CD14-positive monocyte (primary cell): ENCODE measurements around the gene TRPV5. TPM values are rescaled to one million over a fixed set of nuclear protein-coding genes. Genes with fewer than 3 reads are reported as not detected.
A peak's percentile ranks its signal among the peaks of the same experiment; 100 is the strongest.

Source experiments
- DNase-seq, 3 donors: peaks; one replicate each; pipeline ENCODE4 v3.0.0-alpha.2; 2011 to 2022
- H2AFZ ChIP-seq: 2 replicates; pipeline ENCODE4 v1.6.0; 2012; ENCODE audit warnings: mild to moderate bottlenecking, low read depth, low read length, inconsistent platforms; ENCODE audit not compliant: insufficient read depth, poor library complexity, severe bottlenecking
- H3K27ac ChIP-seq, 2 donors: 1 replicate in 1 of 2; 2 replicates in 1 of 2; pipeline ENCODE4 v1.5.1; 2012 to 2013; ENCODE audit warnings: low read length in 2 of 2, control low read depth in 1 of 2, inconsistent platforms in 1 of 2, low read depth in 1 of 2, mild to moderate bottlenecking in 1 of 2
- H3K27me3 ChIP-seq, 2 donors: one replicate each; pipeline versions ENCODE4 v1.6.0 to v1.6.1; 2011 to 2013; ENCODE audit warnings: low read length in 2 of 2; ENCODE audit not compliant: control insufficient read depth in 2 of 2, insufficient read depth in 2 of 2
- H3K36me3 ChIP-seq, 2 donors: replicated peaks in 1 of 2; 1 replicate in 1 of 2; 2 replicates in 1 of 2; pipeline versions ENCODE4 v1.5.1 to v1.6.1; 2012 to 2013; ENCODE audit warnings: low read length in 2 of 2, control low read depth in 1 of 2, inconsistent platforms in 1 of 2, mild to moderate bottlenecking in 1 of 2; ENCODE audit not compliant: insufficient read depth in 2 of 2, control insufficient read depth in 1 of 2
- H3K4me1 ChIP-seq, 2 donors: 1 replicate in 1 of 2; 2 replicates in 1 of 2; pipeline versions ENCODE4 v1.5.1 to v1.6.1; 2012 to 2013; ENCODE audit warnings: low read length in 2 of 2, control low read depth in 1 of 2, inconsistent platforms in 1 of 2, mild to moderate bottlenecking in 1 of 2, moderate library complexity in 1 of 2; ENCODE audit not compliant: insufficient read depth in 2 of 2, control insufficient read depth in 1 of 2
- H3K4me2 ChIP-seq: replicated peaks from 2 replicates; pipeline ENCODE3; 2012; ENCODE audit warnings: low read length, moderate library complexity, mild to moderate bottlenecking; ENCODE audit not compliant: poor library complexity, severe bottlenecking; ENCODE audit errors: extremely low read depth
- H3K4me3 ChIP-seq, 3 experiments: fragments of 200-600 bp in 1 of 3; sonication (generic) in 1 of 3; replicated peaks in 1 of 3; 1 replicate in 2 of 3; 2 replicates in 1 of 3; pipeline ENCODE4 v1.5.1; 2011 to 2013; ENCODE audit warnings: low read length in 3 of 3, mild to moderate bottlenecking in 3 of 3, control low read depth in 2 of 3, low read depth in 2 of 3, inconsistent platforms in 1 of 3, moderate library complexity in 1 of 3
- H3K79me2 ChIP-seq: 2 replicates; pipeline ENCODE4 v1.6.0; 2012; ENCODE audit warnings: mild to moderate bottlenecking, control low read depth, inconsistent platforms, low read length, moderate library complexity; ENCODE audit not compliant: insufficient read depth
- H3K9ac ChIP-seq: 2 replicates; pipeline ENCODE4 v1.6.0; 2017; ENCODE audit warnings: low read length, mild to moderate bottlenecking; ENCODE audit not compliant: insufficient read depth, poor library complexity, severe bottlenecking
- H3K9me3 ChIP-seq, 2 donors: replicated peaks in 1 of 2; 1 replicate in 1 of 2; 2 replicates in 1 of 2; pipeline versions ENCODE4 v1.5.1 to v1.6.1; 2012 to 2013; ENCODE audit warnings: low read length in 2 of 2, control low read depth in 1 of 2; ENCODE audit not compliant: control insufficient read depth in 1 of 2, insufficient read depth in 1 of 2
- H4K20me1 ChIP-seq: 2 replicates; pipeline ENCODE4 v1.6.0; 2012; ENCODE audit warnings: mild to moderate bottlenecking, low read length, control low read depth, moderate library complexity; ENCODE audit not compliant: insufficient read depth
- H3K27ac Mint-ChIP-seq, 7 donors: one replicate each; pipeline ENCODE4 v1.8.0; 2020; ENCODE audit warnings: mild to moderate bottlenecking in 7 of 7, mixed read lengths in 7 of 7, moderate library complexity in 6 of 7, inconsistent platforms in 2 of 7
- H3K27me3 Mint-ChIP-seq, 3 donors: one replicate each; pipeline ENCODE4 v1.8.0; 2021 to 2022; ENCODE audit warnings: low read depth in 3 of 3, mild to moderate bottlenecking in 3 of 3, mixed read lengths in 3 of 3, moderate library complexity in 3 of 3, inconsistent platforms in 1 of 3
- H3K36me3 Mint-ChIP-seq, 2 donors: one replicate each; pipeline ENCODE4 v1.8.0; 2020; ENCODE audit warnings: mixed read lengths in 2 of 2, inconsistent platforms in 1 of 2, mild to moderate bottlenecking in 1 of 2
- H3K4me1 Mint-ChIP-seq: one replicate; pipeline ENCODE4 v1.8.0; 2020; ENCODE audit warnings: mild to moderate bottlenecking, mixed read lengths
- H3K4me3 Mint-ChIP-seq, 2 donors: one replicate each; pipeline ENCODE4 v1.8.0; 2020; ENCODE audit warnings: mild to moderate bottlenecking in 2 of 2, mixed read lengths in 2 of 2, moderate library complexity in 1 of 2
- H3K9me3 Mint-ChIP-seq, 7 donors: one replicate each; pipeline ENCODE4 v1.8.0; 2020 to 2022; ENCODE audit warnings: mixed read lengths in 7 of 7, mild to moderate bottlenecking in 6 of 7, moderate library complexity in 6 of 7, inconsistent platforms in 2 of 7
- WGBS: methylation state at CpG from one replicate; pipeline ENCODE4 v1.1.5; 2013; ENCODE audit warnings: missing lambda C conversion rate; ENCODE audit not compliant: insufficient coverage; 5-methylcytosine and 5-hydroxymethylcytosine counted together
- intact Hi-C, 2 donors: fragments of 100-400 bp; cut with micrococcal nuclease; formaldehyde crosslinking; loops; one replicate each; pipeline versions ENCODE4 v1.15.0 to v1.15.1; 2023
- polyA plus RNA-seq, 3 donors: library from polyadenylated mRNA; depleted of rRNA in 1 of 3; unstranded in 2 of 3; stranded (reverse) in 1 of 3; fragments of 300-500 nt in 2 of 3; fragments of >200 nt in 1 of 3; fragmentation: Illumina TruSeq in 2 of 3; gene quantifications; 1 replicate in 2 of 3; 2 replicates in 1 of 3; pipeline ENCODE4 v1.2.3, GENCODE V29; 2012 to 2021
- TF ChIP-seq, protein P1 (sequence below): fragments of 200-600 bp; IDR thresholded peaks from one replicate; pipeline ENCODE4 v1.8.0; 2022; ENCODE audit warnings: antibody characterized with exemption, mild to moderate bottlenecking

The TRPV5 gene
- polyA plus RNA-seq, 3 donors: not detected

- peaks cover 5% of the 10 kb centered on the region for H3K4me1 Mint-ChIP-seq
- no peaks in the 10 kb centered on the region for H3K36me3 Mint-ChIP-seq
- Histone ChIP-seq H3K79me2 (no peaks in the 10 kb centered on the region), H4K20me1 (no peaks in the 10 kb centered on the region), H3K4me3 (no peak overlapping the region), H3K36me3 (no peaks in the 10 kb centered on the region), H3K4me1 (no peaks in the 10 kb centered on the region), H3K27me3 (no peaks in the 10 kb centered on the region), H3K27ac (no peak overlapping the region), H2AFZ (no peak overlapping the region), H3K4me2 (no peak overlapping the region), H3K9me3 (no peaks in the 10 kb centered on the region), H3K9ac (no peak overlapping the region)
- H3K4me3 Mint-ChIP-seq: no peak overlapping the region
- no peak overlapping the region for H3K27ac Mint-ChIP-seq
- H3K9me3 Mint-ChIP-seq: peaks cover 0 to 1% (median 0%) of the 10 kb centered on the region in 7 donors
- TF ChIP-seq, protein P1, sequence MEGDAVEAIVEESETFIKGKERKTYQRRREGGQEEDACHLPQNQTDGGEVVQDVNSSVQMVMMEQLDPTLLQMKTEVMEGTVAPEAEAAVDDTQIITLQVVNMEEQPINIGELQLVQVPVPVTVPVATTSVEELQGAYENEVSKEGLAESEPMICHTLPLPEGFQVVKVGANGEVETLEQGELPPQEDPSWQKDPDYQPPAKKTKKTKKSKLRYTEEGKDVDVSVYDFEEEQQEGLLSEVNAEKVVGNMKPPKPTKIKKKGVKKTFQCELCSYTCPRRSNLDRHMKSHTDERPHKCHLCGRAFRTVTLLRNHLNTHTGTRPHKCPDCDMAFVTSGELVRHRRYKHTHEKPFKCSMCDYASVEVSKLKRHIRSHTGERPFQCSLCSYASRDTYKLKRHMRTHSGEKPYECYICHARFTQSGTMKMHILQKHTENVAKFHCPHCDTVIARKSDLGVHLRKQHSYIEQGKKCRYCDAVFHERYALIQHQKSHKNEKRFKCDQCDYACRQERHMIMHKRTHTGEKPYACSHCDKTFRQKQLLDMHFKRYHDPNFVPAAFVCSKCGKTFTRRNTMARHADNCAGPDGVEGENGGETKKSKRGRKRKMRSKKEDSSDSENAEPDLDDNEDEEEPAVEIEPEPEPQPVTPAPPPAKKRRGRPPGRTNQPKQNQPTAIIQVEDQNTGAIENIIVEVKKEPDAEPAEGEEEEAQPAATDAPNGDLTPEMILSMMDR: no peak
- DNase-seq: no peak
- peaks cover 5 to 7% (median 5%) of the 10 kb centered on the region in 3 donors for H3K27me3 Mint-ChIP-seq
- intact Hi-C loops: no loop called here
- no CpG with 5 or more reads among the region's 3 CpGs for WGBS
These were observed 36.7 kb downstream of the TRPV5 start for GRCh38 chr7:142896741-142897379.

DNA sequence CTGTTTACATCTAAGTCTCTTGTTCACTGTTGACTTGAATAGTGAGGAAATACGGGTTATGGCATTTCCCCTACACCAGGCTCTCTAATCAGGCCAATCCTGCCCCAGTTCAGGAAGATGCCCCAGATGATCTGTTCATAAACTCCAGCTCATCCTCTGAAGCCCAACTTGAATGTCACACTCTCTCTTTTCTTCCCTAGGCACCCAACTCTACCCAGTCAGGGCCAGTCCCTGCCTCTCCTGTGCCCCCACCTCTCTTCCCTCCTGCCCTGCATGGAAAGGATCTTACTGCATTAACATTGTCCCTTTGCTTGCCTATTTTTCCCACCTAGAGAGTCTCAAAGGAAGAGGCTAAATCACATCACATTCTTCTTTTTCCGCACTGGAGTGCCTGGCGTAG lies 37.4 kb downstream of the TRPV5 start:
- Histone ChIP-seq H3K79me2 (no peaks in the 10 kb centered on the region), H3K4me2 (no peak overlapping the region), H3K27ac (no peak overlapping the region), H3K4me3 (no peak overlapping the region), H3K27me3 (no peaks in the 10 kb centered on the region), H2AFZ (no peak overlapping the region), H3K4me1 (no peaks in the 10 kb centered on the region), H4K20me1 (no peaks in the 10 kb centered on the region), H3K9ac (no peak overlapping the region), H3K9me3 (no peaks in the 10 kb centered on the region), H3K36me3 (no peaks in the 10 kb centered on the region)
- 100% methylated on average over 1 of the region's 3 CpGs for whole genome bisulfite sequencing
- Mint-ChIP-seq H3K4me3 (no peak overlapping the region), H3K36me3 (no peaks in the 10 kb centered on the region), H3K27ac (peak overlapping the region in 1 of 7 donors; percentile 26), H3K9me3 (peaks cover 0 to 1% (median 0%) of the 10 kb centered on the region in 7 donors), H3K4me1 (peaks cover 5% of the 10 kb centered on the region), H3K27me3 (peaks cover 5 to 7% (median 5%) of the 10 kb centered on the region in 3 donors)
- intact Hi-C loops: no loop called here
- TF ChIP-seq, protein P1: no peak
- no peak for DNase-seq
